HL-60/S4 treated with phorbol 12-myristate 13-acetate at 8.2 ng/mL for 4 days and 3 days (cell line): ENCODE results near the gene UTS2B.

Experiments used
- in situ Hi-C: fragments of 300-500 bp; cut with MboI; formaldehyde crosslinking; loops from 2 replicates; pipeline ENCODE4 v1.15.0; 2022; ENCODE audit warnings: low sequenced_read_pairs

The UTS2B gene

GRCh38 chr3:191328383-191328961 lies 1.9 kb downstream of the UTS2B start:
- in situ Hi-C loops, result no loop called here

DNA sequence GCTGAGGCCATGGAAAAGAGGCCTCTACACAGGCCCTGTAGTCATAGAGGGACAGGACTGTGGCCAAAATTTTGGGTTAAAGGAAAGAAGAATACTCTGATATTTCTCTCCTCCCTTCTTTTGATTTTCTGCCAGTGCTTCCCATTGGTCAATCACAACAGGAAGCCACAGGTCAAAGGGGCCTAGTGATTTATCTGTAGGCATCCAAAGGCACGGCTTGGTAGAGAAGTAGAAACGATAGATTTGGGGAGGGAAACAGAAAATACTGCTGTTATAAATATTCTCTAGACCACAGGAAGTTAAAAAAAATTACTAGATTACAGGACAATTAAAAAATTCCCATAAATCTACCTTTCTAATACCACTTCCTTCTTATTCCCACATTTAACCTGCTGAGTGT lies 2.8 kb downstream of the UTS2B start:
- in situ Hi-C loops, result no loop called here

- in situ Hi-C loops, result no loop called here
These were observed 5.4 kb downstream of the UTS2B start for GRCh38 chr3:191324936-191325335.

- in situ Hi-C loops, result no loop called here
These were observed 9.1 kb downstream of the UTS2B start for GRCh38 chr3:191321019-191321767.

GRCh38 chr3:191320316-191320715 lies 10.0 kb downstream of the UTS2B start:
- in situ Hi-C loops, result no loop called here

DNA sequence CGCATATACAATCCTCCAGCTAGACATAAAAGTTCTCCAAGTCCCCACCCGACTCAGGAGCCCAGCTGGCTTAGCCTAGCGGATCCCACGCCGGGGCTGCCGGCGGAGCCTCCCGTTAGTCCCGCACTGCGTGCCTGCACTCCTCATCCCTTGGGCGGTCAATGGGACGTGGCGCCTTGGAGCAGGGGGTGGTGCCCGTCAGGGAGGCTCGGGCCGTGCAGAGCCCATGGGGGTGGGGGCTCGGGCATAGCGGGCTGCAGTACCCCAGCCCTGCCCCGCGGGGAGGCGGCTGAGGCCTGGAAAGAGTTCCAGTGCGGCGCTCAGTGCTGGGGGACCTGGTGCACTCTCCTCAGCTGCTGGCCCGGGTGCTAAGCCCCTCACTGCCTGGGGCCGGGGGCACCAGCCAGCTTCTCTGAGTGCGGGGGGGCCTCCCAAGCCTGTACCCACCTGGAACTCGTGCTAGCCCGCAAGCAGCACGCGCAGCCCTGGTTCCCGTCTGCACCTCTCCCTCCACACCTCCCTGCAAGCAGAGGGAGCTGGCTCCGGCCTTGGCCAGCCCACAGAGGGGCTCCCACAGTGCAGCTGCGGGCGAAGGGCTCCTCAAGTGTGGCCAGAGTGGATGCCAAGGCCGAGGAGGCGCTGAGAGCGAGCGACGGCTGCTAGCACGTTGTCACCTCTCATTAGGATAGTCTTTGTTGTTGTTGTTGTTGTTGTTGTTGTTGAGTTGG lies 13.3 kb downstream of the UTS2B start:
- in situ Hi-C loops, result no loop called here

DNA sequence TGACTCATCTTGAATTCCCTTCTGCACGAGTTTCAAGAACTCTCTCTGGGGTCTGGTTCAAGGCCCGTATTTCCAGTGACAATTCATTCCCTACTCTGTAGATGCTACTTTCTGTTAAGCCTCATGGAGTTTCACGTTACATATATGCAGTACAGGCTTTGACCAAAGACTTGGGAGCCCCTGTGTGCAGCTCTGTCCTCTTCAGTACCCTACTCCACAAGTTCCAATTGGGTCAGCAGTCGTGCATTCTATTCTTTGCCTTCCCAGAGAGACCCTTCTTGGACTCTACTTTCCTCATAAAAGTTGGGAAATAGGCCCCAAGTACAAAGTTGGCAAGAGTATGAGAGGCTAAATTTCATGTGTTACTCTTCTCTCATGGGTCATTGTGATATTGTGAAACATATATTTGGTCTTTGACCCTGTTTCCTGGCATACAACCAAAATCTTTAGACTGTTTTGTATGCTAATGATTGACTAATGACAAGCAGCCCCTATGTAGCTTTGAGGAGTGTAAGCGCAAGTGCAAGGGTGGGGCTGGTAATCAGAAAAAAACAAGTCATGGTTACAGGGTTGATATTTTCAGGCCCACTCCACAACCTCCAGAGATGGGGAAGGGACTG lies 16.1 kb downstream of the UTS2B start:
- in situ Hi-C loops, result no loop called here

GRCh38 chr3:191313296-191313695 lies 17.0 kb downstream of the UTS2B start:
- in situ Hi-C loops, result no loop called here

GRCh38 chr3:191307341-191307740 lies 23.0 kb downstream of the UTS2B start:
- in situ Hi-C loops, result no loop called here

GRCh38 chr3:191306428-191306827 lies 23.9 kb downstream of the UTS2B start:
- in situ Hi-C loops, result no loop called here

GRCh38 chr3:191303596-191303995 lies 26.7 kb downstream of the UTS2B start:
- in situ Hi-C loops, result no loop called here

DNA sequence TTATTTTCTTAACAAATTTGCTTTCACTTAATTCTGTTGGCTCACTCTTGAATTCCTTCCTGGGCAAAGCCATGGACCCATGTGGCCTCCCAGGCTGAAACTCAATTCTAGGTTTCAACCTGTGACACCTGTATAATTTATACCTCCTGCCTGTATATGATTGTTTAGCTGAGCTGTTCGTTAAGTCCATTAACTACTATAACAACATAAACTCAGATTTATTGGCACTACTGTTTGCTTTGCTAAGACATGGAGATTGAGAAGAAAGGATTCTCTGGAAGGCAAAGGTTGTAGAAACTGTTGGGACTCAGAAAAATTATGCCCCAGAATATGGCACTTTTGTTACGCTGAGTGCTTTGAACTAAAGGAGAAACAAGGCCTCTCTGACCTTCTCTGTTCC lies 27.9 kb downstream of the UTS2B start:
- in situ Hi-C loops, result no loop called here

- in situ Hi-C loops, result no loop called here
These were observed 28.4 kb downstream of the UTS2B start for GRCh38 chr3:191301782-191302411.

DNA sequence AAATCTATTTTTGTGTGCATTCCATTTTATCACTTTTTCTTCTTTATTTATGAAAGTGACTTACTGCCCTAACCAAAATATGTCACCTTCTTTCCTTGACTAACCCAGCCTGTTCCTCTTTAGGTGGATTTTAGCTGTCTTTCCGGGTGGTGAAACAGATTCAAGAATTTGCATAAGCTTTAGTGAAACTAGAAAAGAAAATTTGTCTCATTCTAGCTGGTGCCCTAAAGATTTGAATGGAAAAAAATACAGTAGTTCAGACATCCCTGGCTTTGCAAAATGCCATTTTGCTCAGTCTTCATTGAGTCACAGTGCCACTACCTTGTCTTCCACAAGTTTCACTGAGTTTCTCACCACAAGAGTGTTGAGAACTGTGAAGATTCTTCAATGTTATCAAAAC lies 29.3 kb downstream of the UTS2B start:
- in situ Hi-C loops, result no loop called here

DNA sequence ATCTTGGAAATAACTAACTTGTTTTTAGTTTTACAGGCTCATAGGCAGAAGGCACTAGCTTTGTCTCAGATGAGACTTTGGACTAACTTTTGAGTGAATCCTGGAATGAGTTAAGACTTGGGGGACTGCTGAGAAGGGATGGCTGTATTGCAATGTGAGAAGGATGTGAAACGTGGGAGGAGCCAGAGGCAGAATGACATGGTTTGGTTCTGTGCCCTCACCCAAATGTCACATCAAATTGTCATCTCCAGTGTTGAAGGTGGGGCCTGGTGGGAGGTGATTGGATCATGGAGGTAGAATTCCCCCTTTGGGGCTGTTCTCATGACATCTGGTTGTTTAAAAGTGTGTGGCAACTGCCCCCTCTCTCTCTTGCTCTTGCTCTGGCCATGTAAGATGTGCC lies 29.9 kb downstream of the UTS2B start:
- in situ Hi-C loops, result no loop called here

DNA sequence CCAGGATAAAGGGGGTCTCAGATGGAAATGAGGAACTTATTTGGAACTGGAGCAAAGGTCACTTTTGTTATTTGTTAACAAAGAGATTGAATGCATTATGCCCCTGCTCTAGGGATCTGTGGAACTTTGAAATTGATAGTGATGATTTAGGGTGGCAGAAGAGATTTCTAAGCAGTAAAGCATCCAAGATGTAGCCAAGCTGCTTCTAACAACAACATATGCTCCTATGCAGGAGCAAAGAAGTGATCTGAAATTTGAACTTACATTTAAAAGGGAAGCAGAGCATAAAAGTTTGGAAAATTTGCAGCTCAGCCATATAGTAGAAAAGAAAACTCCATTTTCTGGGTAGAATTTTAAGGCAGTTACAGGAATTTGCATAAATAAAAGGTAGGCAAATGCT lies 31.5 kb downstream of the UTS2B start:
- in situ Hi-C loops, result no loop called here

DNA sequence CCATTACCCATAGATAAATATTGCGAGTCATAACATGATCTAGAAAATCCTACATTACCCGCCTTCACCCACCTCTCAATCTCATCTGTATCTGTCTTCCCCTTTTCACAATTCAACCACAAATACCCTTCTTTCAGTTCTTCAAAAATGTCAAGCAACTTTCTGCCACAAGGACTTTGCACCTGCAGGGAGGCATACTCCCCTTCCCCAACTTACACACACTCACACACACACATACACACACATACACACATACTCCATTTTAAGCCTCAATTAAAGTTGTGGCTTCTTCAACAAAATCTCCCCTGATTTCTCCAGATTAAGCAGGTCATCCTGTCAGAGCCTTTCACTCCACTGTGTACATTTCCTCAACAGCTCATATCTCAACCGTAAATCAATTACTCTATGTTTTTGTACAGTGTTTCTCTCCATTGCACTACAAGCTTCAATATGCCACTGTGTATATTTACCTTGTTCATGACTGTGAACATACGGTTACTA lies 34.2 kb downstream of the UTS2B start:
- in situ Hi-C loops, result no loop called here

DNA sequence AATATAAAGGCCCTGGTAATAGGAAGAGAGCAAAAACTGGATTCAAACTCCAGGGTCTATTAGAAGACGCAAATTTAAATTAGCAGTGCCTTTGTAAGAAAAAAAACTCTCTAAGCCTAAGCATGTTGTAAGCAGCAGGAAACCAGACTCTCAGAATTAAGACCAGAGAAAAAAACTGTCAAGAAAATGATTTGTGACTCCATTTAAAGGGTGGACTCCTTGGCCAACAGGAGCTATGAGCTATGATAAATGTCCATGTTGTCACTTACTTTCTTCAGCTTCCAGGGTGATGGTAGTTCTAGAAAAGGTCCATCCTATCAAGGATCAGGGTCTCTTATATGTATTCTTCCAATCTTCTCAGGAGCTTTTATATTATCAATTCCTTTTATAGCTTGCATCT lies 36.0 kb downstream of the UTS2B start:
- in situ Hi-C loops, result no loop called here

- in situ Hi-C loops, result no loop called here
These were observed 37.9 kb downstream of the UTS2B start for GRCh38 chr3:191292243-191293015.

DNA sequence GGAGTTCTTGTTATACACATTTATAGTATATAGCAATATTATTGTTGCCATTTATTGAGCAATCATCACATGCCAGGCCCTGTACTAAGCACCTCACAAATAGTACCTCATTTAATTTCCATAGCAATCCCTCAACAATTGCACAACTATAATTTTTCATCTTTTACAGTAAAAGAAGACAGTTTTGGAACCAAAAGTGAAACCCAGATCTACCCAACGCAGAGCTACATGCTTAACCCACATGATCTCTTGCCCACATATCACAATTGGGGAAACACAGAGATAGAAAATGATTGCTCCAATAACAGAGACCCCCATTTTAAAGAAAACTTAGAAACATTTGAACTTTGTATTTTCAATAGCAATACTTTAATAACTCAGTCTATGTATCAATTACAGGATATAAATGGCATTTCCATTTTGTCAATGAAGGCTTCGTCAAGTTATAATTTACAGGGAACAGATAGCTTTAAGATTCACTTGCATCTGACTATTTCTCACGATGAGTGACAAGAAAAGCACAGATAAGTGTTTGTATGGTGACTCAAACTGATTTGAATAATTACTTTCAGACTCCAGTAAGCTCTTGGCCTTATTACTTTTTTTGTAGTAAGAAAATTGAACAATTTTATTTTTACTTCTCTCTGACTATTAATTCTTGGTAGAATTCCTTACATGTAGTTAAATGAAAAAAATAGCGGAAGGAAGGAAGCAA lies 39.9 kb downstream of the UTS2B start:
- in situ Hi-C loops, result no loop called here
